Measurements from ENCODE around the gene SOCS6. TPM values are rescaled to one million over a fixed set of nuclear protein-coding genes. Genes with fewer than 3 reads are reported as not detected.
A peak's percentile ranks its signal among the peaks of the same experiment; 100 is the strongest.

SOCS6 gene
- total and polyA plus RNA-seq, 2 of the 13 experiments (the other 11 are each of a cell fraction or from before 2014, with no cell fraction given) = 18.6 to 38.3 TPM

DNA sequence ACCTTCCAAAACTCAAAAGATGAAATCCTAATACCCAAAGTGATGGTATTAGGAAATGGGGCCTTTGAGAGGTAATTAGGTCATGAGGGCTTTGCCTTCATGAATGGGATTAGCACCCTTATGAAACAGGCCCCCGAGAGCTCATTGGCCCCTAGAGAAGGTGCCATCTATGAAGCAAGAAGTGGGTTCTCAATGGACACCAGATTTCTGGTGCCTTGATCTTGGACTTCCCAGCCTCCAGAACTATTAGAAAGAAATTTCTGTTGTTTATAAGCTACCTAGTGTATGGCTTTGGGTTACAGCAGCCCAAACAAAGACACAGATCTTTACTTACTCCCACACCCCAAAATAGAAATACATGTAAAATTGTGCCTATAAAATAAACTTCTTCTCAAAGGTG, 45.4 kb downstream of the SOCS6 start (continued):
- TF ChIP-seq, protein P1, sequence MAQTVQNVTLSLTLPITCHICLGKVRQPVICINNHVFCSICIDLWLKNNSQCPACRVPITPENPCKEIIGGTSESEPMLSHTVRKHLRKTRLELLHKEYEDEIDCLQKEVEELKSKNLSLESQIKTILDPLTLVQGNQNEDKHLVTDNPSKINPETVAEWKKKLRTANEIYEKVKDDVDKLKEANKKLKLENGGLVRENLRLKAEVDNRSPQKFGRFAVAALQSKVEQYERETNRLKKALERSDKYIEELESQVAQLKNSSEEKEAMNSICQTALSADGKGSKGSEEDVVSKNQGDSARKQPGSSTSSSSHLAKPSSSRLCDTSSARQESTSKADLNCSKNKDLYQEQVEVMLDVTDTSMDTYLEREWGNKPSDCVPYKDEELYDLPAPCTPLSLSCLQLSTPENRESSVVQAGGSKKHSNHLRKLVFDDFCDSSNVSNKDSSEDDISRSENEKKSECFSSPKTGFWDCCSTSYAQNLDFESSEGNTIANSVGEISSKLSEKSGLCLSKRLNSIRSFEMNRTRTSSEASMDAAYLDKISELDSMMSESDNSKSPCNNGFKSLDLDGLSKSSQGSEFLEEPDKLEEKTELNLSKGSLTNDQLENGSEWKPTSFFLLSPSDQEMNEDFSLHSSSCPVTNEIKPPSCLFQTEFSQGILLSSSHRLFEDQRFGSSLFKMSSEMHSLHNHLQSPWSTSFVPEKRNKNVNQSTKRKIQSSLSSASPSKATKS (CRISPR knock-in tag; IDR thresholded peaks at IDR 0.05) = 0 out of 2 replicates have a peak, but pooled peaks have one; percentile 26
- no peak for TF ChIP-seq ZNF180 (CRISPR knock-in tag; IDR thresholded peaks at IDR 0.05; ENCODE audit: borderline replicate concordance, low read depth)
- TF ChIP-seq ZNF263 (CRISPR knock-in tag; IDR thresholded peaks at IDR 0.05) = no peak
- 0 out of 2 replicates have a peak, but pooled peaks have one; percentile 12 for TF ChIP-seq RBFOX2 (IDR thresholded peaks at IDR 0.05; ENCODE audit: low read depth, low read length)
- peak; percentile 97 for TF ChIP-seq ZNF564 (CRISPR knock-in tag; IDR thresholded peaks at IDR 0.05)
- no peak for TF ChIP-seq ZNF24 (IDR thresholded peaks at IDR 0.05)
- no peak for TF ChIP-seq DMAP1 (CRISPR knock-in tag; IDR thresholded peaks at IDR 0.05)
- TF ChIP-seq NFAT5 (CRISPR knock-in tag; IDR thresholded peaks at IDR 0.05) = no peak
- TF ChIP-seq HNF1B (CRISPR knock-in tag; IDR thresholded peaks at IDR 0.05) = 0 out of 2 replicates have a peak, but pooled peaks have one; percentile 0
- no peak for TF ChIP-seq ZNF558 (CRISPR knock-in tag; IDR thresholded peaks at IDR 0.05; ENCODE audit: borderline replicate concordance)
- TF ChIP-seq CTCF (CRISPR knock-in tag; IDR thresholded peaks at IDR 0.05) = no peak
- TF ChIP-seq ZNF777 (CRISPR knock-in tag; IDR thresholded peaks at IDR 0.05) = 0 out of 2 replicates have a peak, but pooled peaks have one; percentile 12
- no peak for TF ChIP-seq KDM3A (CRISPR knock-in tag; IDR thresholded peaks at IDR 0.05; ENCODE audit: low read depth)
- no peak for TF ChIP-seq RNF2 (conservative IDR thresholded peaks at IDR 0.05; ENCODE audit: low read depth)
- no peak for TF ChIP-seq ETV6 (CRISPR knock-in tag; conservative IDR thresholded peaks at IDR 0.05)
- no peak for TF ChIP-seq HES4 (CRISPR knock-in tag; IDR thresholded peaks at IDR 0.05; ENCODE audit: borderline replicate concordance)
- TF ChIP-seq, protein P2, sequence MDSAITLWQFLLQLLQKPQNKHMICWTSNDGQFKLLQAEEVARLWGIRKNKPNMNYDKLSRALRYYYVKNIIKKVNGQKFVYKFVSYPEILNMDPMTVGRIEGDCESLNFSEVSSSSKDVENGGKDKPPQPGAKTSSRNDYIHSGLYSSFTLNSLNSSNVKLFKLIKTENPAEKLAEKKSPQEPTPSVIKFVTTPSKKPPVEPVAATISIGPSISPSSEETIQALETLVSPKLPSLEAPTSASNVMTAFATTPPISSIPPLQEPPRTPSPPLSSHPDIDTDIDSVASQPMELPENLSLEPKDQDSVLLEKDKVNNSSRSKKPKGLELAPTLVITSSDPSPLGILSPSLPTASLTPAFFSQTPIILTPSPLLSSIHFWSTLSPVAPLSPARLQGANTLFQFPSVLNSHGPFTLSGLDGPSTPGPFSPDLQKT (CRISPR knock-in tag; IDR thresholded peaks at IDR 0.05; ENCODE audit: borderline replicate concordance) = no peak
- no peak for TF ChIP-seq HNRNPK (IDR thresholded peaks at IDR 0.05; ENCODE audit: low read depth, low read length, poor library complexity, severe bottlenecking)

Data from HepG2 (cell line).